HepG2 (cell line): ENCODE measurements around the gene EXOC3L4. TPM values are rescaled to one million over a fixed set of nuclear protein-coding genes. Genes with fewer than 3 reads are reported as not detected.

Source experiments
- ATAC-seq: fragments of 200-7000 bp; cut with Tn5 transposase; 3 replicates; pipeline ENCODE4 v1.9.1; 2020; ENCODE audit warnings: mild to moderate bottlenecking, moderate library complexity
- BruUV-seq: library from RNA; stranded (reverse); fragments of 400-500 nt; replicated peaks from 2 replicates; lab custom pipeline; 2021; lab: Mats Ljungman, UMichigan
- CTCF ChIA-PET: fragments of 300-600 bp; formaldehyde crosslinking; extraction: SDS; loops from one replicate; lab custom pipeline; 2021; ENCODE audit warnings: low total read pairs, inconsistent platforms, low intra/inter-chr PET ratio; lab: Yijun Ruan, JAX
- POLR2A ChIA-PET: fragments of 350-600 bp; sonication (Branson Sonifier 250); formaldehyde crosslinking; loops from one replicate; lab custom pipeline; 2020; ENCODE audit warnings: antibody characterized with exemption, inconsistent platforms; lab: Yijun Ruan, JAX
- DNase-seq: peaks from one replicate; pipeline ENCODE4 v3.0.0-alpha.2; 2015; ENCODE audit warnings: low spot score
- FAIRE-seq: peaks from 3 replicates; lab custom pipeline; 2011; peaks lifted over from hg19 to GRCh38; lab: Jason Lieb, UNC
- H2AFZ ChIP-seq: one replicate; pipeline ENCODE4 v1.6.1; 2011; ENCODE audit warnings: low read length, inconsistent platforms
- H3K27ac ChIP-seq: fragments of 300-600 bp; 3 replicates; pipeline ENCODE4 v1.8.0; 2011; ENCODE audit warnings: mixed run types, mild to moderate bottlenecking, mixed read lengths, low read length, inconsistent platforms; ENCODE audit not compliant: insufficient read depth; ENCODE audit errors: extremely low read length
- H3K27me3 ChIP-seq, 2 experiments: fragments of 200-600 bp in 1 of 2; 2 replicates in 1 of 2; 3 replicates in 1 of 2; pipeline versions ENCODE4 v1.6.0 to v1.8.0; 2011; ENCODE audit warnings: low read length in 2 of 2, mild to moderate bottlenecking in 2 of 2, moderate library complexity in 2 of 2, inconsistent platforms in 1 of 2; ENCODE audit not compliant: insufficient read depth in 2 of 2, control insufficient read depth in 1 of 2
- H3K36me3 ChIP-seq, 2 experiments: fragments of 200-600 bp in 1 of 2; replicated peaks in 1 of 2; 2 replicates in 1 of 2; 3 replicates in 1 of 2; pipeline versions ENCODE4 v1.5.1 to v1.8.0; 2011; ENCODE audit warnings: low read length in 2 of 2, inconsistent platforms in 1 of 2; ENCODE audit not compliant: insufficient read depth in 2 of 2, control insufficient read depth in 1 of 2
- H3K4me1 ChIP-seq: 2 replicates; pipeline ENCODE4 v1.5.1; 2012; ENCODE audit warnings: low read length, inconsistent platforms; ENCODE audit not compliant: insufficient read depth
- H3K4me2 ChIP-seq: 2 replicates; pipeline ENCODE4 v1.6.0; 2011; ENCODE audit warnings: low read depth, low read length, inconsistent platforms
- H3K4me3 ChIP-seq, 3 experiments: fragments of 200-600 bp in 1 of 3; sonication (generic), shearing (Covaris generic) in 1 of 3; replicated peaks in 1 of 3; 2 replicates each; pipeline ENCODE4 v1.5.1; 2011 to 2016; ENCODE audit warnings: low read length in 3 of 3, inconsistent platforms in 2 of 3, low read depth in 2 of 3, mild to moderate bottlenecking in 2 of 3, control low read depth in 1 of 3, mixed read lengths in 1 of 3; ENCODE audit not compliant: insufficient read depth in 1 of 3
- H3K79me2 ChIP-seq: one replicate; pipeline ENCODE4 v1.6.1; 2011; ENCODE audit warnings: low read length, inconsistent platforms; ENCODE audit not compliant: insufficient read depth
- H3K9ac ChIP-seq: 2 replicates; pipeline ENCODE4 v1.6.0; 2011; ENCODE audit warnings: mild to moderate bottlenecking, low read depth, low read length, inconsistent platforms; ENCODE audit not compliant: insufficient read depth
- H3K9me3 ChIP-seq: 2 replicates; pipeline ENCODE4 v1.5.1; 2012; ENCODE audit warnings: mild to moderate bottlenecking, low read length
- H4K20me1 ChIP-seq: 2 replicates; pipeline ENCODE4 v1.6.0; 2011; ENCODE audit warnings: inconsistent platforms, mild to moderate bottlenecking, low read length, moderate library complexity; ENCODE audit not compliant: insufficient read depth
- ATF4 ChIP-seq, 2 experiments: fragments of 450-650 bp in 1 of 2; sonication (generic) in 1 of 2; formaldehyde crosslinking; IDR thresholded peaks; 2 replicates each; pipeline versions ENCODE4 v1.5.0 to v1.8.0; 2020 to 2022; ENCODE audit warnings: mild to moderate bottlenecking in 1 of 2, missing genetic modification reagents in 1 of 2
- BCL3 ChIP-seq: sonication (generic); formaldehyde crosslinking; IDR thresholded peaks from 2 replicates; pipeline ENCODE4 v1.5.1; 2020; ENCODE audit warnings: mild to moderate bottlenecking, missing genetic modification reagents, moderate library complexity
- CC2D1A ChIP-seq: sonication (generic); formaldehyde crosslinking; IDR thresholded peaks from 2 replicates; pipeline ENCODE4 v1.8.1; 2023; ENCODE audit warnings: mild to moderate bottlenecking, missing genetic modification reagents
- FOXK1 ChIP-seq: sonication (generic); formaldehyde crosslinking; IDR thresholded peaks from 2 replicates; pipeline ENCODE4 v1.4.0; 2020; ENCODE audit warnings: low read depth, missing genetic modification reagents, borderline replicate concordance
- GTF3A ChIP-seq: sonication (generic); formaldehyde crosslinking; conservative IDR thresholded peaks from 2 replicates; pipeline ENCODE4 v1.4.0; 2020; ENCODE audit warnings: mild to moderate bottlenecking, missing genetic modification reagents
- HNF4G ChIP-seq, 2 experiments: sonication (generic) in 1 of 2; formaldehyde crosslinking in 1 of 2; IDR thresholded peaks; 2 replicates each; pipeline versions ENCODE4 v1.4.0 to v1.6.1; 2011 to 2020; ENCODE audit warnings: borderline replicate concordance in 2 of 2, low read depth in 2 of 2, mild to moderate bottlenecking in 2 of 2, low read length in 1 of 2, missing genetic modification reagents in 1 of 2, moderate library complexity in 1 of 2
- KAT8 ChIP-seq: IDR thresholded peaks from 2 replicates; pipeline ENCODE4 v1.6.1; 2016; ENCODE audit warnings: missing genetic modification reagents, missing compliant biosample characterization
- KMT2B ChIP-seq: IDR thresholded peaks from 2 replicates; pipeline ENCODE4 v1.6.1; 2016; ENCODE audit warnings: missing genetic modification reagents, missing compliant biosample characterization
- RBFOX2 ChIP-seq: fragments of 200-400 bp; formaldehyde crosslinking; IDR thresholded peaks from 2 replicates; pipeline ENCODE4 v1.6.1; 2017; ENCODE audit warnings: low read depth, mild to moderate bottlenecking, low read length
- RXRA ChIP-seq: sonication (generic); formaldehyde crosslinking; IDR thresholded peaks from 2 replicates; pipeline ENCODE4 v1.5.1; 2020; ENCODE audit warnings: missing genetic modification reagents
- SCMH1 ChIP-seq: sonication (generic); formaldehyde crosslinking; IDR thresholded peaks from 2 replicates; pipeline ENCODE4 v1.9.0; 2021; ENCODE audit warnings: missing genetic modification reagents, mild to moderate bottlenecking, borderline replicate concordance
- SMARCE1 ChIP-seq: fragments of 450-650 bp; IDR thresholded peaks from 2 replicates; pipeline ENCODE4 v1.6.1; 2017; ENCODE audit warnings: borderline replicate concordance
- TOE1 ChIP-seq: sonication (generic); formaldehyde crosslinking; IDR thresholded peaks from 2 replicates; pipeline ENCODE4 v1.4.0; 2020; ENCODE audit warnings: mild to moderate bottlenecking, missing genetic modification reagents
- U2AF1 ChIP-seq: fragments of 200-400 bp; formaldehyde crosslinking; optimal IDR thresholded peaks from 2 replicates; pipeline ENCODE3; 2017; ENCODE audit warnings: mild to moderate bottlenecking, low read depth, low read length
- ZNF317 ChIP-seq: sonication (generic); formaldehyde crosslinking; IDR thresholded peaks from 2 replicates; pipeline ENCODE4 v1.5.0; 2020; ENCODE audit warnings: mild to moderate bottlenecking, missing genetic modification reagents
- ZNF44 ChIP-seq: sonication (generic); formaldehyde crosslinking; IDR thresholded peaks from 2 replicates; pipeline ENCODE4 v1.5.1; 2020; ENCODE audit warnings: mild to moderate bottlenecking, missing genetic modification reagents
- ZNF772 ChIP-seq: sonication (generic); formaldehyde crosslinking; IDR thresholded peaks from 2 replicates; pipeline ENCODE4 v1.5.0; 2020; ENCODE audit warnings: mild to moderate bottlenecking, missing genetic modification reagents
- WGBS: methylation state at CpG from one replicate; pipeline ENCODE4 v1.1.6; 2017; ENCODE audit warnings: low lambda C conversion rate; 5-methylcytosine and 5-hydroxymethylcytosine counted together
- in situ Hi-C: cut with HindIII; loops from 2 replicates; pipeline ENCODE4 v1.10.0; 2017; ENCODE audit warnings: low pct_unique_long_range_greater_than_20kb; ENCODE audit not compliant: extremely low pct_ligation_motif_present
- intact Hi-C: fragments of 100-400 bp; cut with micrococcal nuclease; formaldehyde crosslinking; loops from one replicate; pipeline ENCODE4 v1.10.0; 2022; ENCODE audit not compliant: unreplicated experiment
- polyA plus RNA-seq, 8 experiments: library from polyadenylated mRNA; depleted of rRNA in 3 of 8; stranded (reverse) in 7 of 8; unstranded in 1 of 8; fragments of >200 nt; fragmentation: Illumina TruSeq in 4 of 8; extraction: Trizol in 4 of 8; gene quantifications; 2 replicates each; pipeline versions ENCODE4 v1.2.1 to v1.2.3, GENCODE V29; 2011 to 2016; ENCODE audit warnings: low read depth in 4 of 8, missing spikeins in 1 of 8, mixed read lengths in 1 of 8; ENCODE audit not compliant: insufficient read depth in 1 of 8
- total RNA-seq, 5 experiments: library from RNA; depleted of rRNA; stranded (reverse); fragments of >200 nt; fragmentation: Illumina TruSeq; extraction: Trizol; gene quantifications; 2 replicates each; pipeline ENCODE4 v1.2.3, GENCODE V29; 2016; ENCODE audit warnings: low read depth in 1 of 5
- TF ChIP-seq, protein P1 (sequence below): sonication (generic); formaldehyde crosslinking; IDR thresholded peaks from 2 replicates; pipeline ENCODE4 v1.8.1; 2023; ENCODE audit warnings: mild to moderate bottlenecking, missing genetic modification reagents
- TF ChIP-seq, protein P2 (sequence below): sonication (generic); formaldehyde crosslinking; IDR thresholded peaks from 2 replicates; pipeline ENCODE4 v1.4.0; 2020; ENCODE audit warnings: missing genetic modification reagents, borderline replicate concordance

Gene EXOC3L4
- total and polyA plus RNA-seq, 2 of the 13 experiments (the other 11 are each of a cell fraction or from before 2014, with no cell fraction given), result 11.8 to 27.0 TPM

DNA sequence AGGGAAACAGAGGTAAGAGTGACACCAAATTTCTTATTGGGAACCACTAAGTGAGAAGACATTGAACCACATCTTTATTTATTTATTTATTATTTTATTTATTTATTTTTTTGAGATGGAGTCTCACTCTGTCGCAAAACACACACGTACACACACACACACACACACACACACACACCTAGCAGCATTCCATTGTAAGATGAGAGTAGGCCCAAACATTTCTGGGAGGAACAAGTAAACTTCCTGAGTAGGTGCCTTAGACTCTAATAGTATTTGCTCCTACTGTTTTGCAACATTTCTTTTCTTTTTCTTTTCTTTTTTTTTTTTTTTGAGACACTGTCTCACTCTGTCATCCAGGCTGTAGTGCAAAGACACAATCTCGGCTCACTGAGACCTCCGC is 30.1 kb upstream of the EXOC3L4 start:
- no peak for FAIRE-seq
- DNase-seq, result no peak
- TF ChIP-seq, protein P1, sequence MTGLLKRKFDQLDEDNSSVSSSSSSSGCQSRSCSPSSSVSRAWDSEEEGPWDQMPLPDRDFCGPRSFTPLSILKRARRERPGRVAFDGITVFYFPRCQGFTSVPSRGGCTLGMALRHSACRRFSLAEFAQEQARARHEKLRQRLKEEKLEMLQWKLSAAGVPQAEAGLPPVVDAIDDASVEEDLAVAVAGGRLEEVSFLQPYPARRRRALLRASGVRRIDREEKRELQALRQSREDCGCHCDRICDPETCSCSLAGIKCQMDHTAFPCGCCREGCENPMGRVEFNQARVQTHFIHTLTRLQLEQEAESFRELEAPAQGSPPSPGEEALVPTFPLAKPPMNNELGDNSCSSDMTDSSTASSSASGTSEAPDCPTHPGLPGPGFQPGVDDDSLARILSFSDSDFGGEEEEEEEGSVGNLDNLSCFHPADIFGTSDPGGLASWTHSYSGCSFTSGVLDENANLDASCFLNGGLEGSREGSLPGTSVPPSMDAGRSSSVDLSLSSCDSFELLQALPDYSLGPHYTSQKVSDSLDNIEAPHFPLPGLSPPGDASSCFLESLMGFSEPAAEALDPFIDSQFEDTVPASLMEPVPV (CRISPR knock-in tag), result no peak
- TF ChIP-seq ZNF44 (CRISPR knock-in tag), result no peak
- TF ChIP-seq SMARCE1, result no peak
- no peak for TF ChIP-seq BCL3
- no peak for TF ChIP-seq SCMH1 (CRISPR knock-in tag)
- TF ChIP-seq FOXK1, result no peak
- no peak for TF ChIP-seq TOE1 (CRISPR knock-in tag)
- no peak for TF ChIP-seq RXRA (CRISPR knock-in tag)
- TF ChIP-seq, protein P2, sequence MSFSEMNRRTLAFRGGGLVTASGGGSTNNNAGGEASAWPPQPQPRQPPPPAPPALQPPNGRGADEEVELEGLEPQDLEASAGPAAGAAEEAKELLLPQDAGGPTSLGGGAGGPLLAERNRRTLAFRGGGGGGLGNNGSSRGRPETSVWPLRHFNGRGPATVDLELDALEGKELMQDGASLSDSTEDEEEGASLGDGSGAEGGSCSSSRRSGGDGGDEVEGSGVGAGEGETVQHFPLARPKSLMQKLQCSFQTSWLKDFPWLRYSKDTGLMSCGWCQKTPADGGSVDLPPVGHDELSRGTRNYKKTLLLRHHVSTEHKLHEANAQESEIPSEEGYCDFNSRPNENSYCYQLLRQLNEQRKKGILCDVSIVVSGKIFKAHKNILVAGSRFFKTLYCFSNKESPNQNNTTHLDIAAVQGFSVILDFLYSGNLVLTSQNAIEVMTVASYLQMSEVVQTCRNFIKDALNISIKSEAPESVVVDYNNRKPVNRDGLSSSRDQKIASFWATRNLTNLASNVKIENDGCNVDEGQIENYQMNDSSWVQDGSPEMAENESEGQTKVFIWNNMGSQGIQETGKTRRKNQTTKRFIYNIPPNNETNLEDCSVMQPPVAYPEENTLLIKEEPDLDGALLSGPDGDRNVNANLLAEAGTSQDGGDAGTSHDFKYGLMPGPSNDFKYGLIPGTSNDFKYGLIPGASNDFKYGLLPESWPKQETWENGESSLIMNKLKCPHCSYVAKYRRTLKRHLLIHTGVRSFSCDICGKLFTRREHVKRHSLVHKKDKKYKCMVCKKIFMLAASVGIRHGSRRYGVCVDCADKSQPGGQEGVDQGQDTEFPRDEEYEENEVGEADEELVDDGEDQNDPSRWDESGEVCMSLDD (CRISPR knock-in tag), result no peak
- TF ChIP-seq GTF3A (CRISPR knock-in tag), result no peak
- TF ChIP-seq KMT2B, result no peak
- TF ChIP-seq ZNF317, result no peak
- TF ChIP-seq KAT8 (CRISPR knock-in tag), result no peak
- TF ChIP-seq U2AF1, result no peak
- TF ChIP-seq ZNF772 (CRISPR knock-in tag), result no peak
- TF ChIP-seq RBFOX2, result no peak
- TF ChIP-seq ATF4 (CRISPR knock-in tag; IDR thresholded peaks at IDR 0.05), result no peak
- no peak for TF ChIP-seq CC2D1A (CRISPR knock-in tag)
- no peak for TF ChIP-seq HNF4G (IDR thresholded peaks at IDR 0.05; ENCODE audit: borderline replicate concordance, low read depth, low read length)
- no peak for TF ChIP-seq HNF4G (CRISPR knock-in tag; IDR thresholded peaks at IDR 0.05; ENCODE audit: borderline replicate concordance, low read depth)
- TF ChIP-seq, all 625 proteins: peak for 0
- ChIA-PET CTCF (no interaction called here), POLR2A (no interaction called here)
- H3K36me3 ChIP-seq, result no peaks in the 10 kb centered on the region
- H3K4me1 ChIP-seq, result peaks cover 43% of the 10 kb centered on the region
- H4K20me1 ChIP-seq, result no peaks in the 10 kb centered on the region
- no peak overlapping the region for H3K27ac ChIP-seq
- 57% methylated on average over 4 of the region's 4 CpGs for WGBS
- no peak for ATAC-seq
- in situ Hi-C loops, result no loop called here
- no peak overlapping the region for H2AFZ ChIP-seq
- no peak overlapping the region for H3K4me2 ChIP-seq
- BruUV-seq, result no TSS peak
- no peak overlapping the region for H3K4me3 ChIP-seq
- H3K9me3 ChIP-seq, result no peaks in the 10 kb centered on the region
- intact Hi-C loops, result no loop called here
- no peak overlapping the region for H3K9ac ChIP-seq
- no peaks in the 10 kb centered on the region for H3K79me2 ChIP-seq
- peaks cover 0 to 3% of the 10 kb centered on the region in 2 experiments; a peak in 1 of 5 replicates for H3K27me3 ChIP-seq
